Endothelial cell of umbilical vein (primary cell): ENCODE measurements around the gene LACTB. TPM values are rescaled to one million over a fixed set of nuclear protein-coding genes. Genes with fewer than 3 reads are reported as not detected.
A peak's percentile ranks its signal among the peaks of the same experiment; 100 is the strongest.

Experiments used
- Bru-seq: library from RNA; stranded (reverse); fragments of 400-500 nt; gene quantifications from one replicate; lab custom pipeline; 2021; lab: Mats Ljungman, UMichigan
- BruChase-seq, 2 experiments: library from RNA; stranded (reverse); fragments of 400-500 nt; gene quantifications; one replicate each; lab custom pipeline; 2021; lab: Mats Ljungman, UMichigan
- BruUV-seq: library from RNA; stranded (reverse); fragments of 400-500 nt; replicated peaks from 2 replicates; lab custom pipeline; 2021; lab: Mats Ljungman, UMichigan
- CTCF ChIA-PET: fragments of 300-600, 350-600 bp; sonication (Branson Sonifier 250); formaldehyde crosslinking; loops from one replicate; lab custom pipeline; 2021; ENCODE audit warnings: antibody characterized with exemption, inconsistent platforms; lab: Charles Lee
- POLR2A ChIA-PET: fragments of 300-600, 350-600 bp; sonication (Branson Sonifier 250); formaldehyde crosslinking; loops from one replicate; lab custom pipeline; 2021; ENCODE audit warnings: antibody characterized with exemption, inconsistent platforms; lab: Charles Lee
- DNase-seq: peaks from one replicate; pipeline ENCODE4 v3.0.0-alpha.2; 2011; ENCODE audit warnings: low read depth, low spot score
- FAIRE-seq: peaks from 2 replicates; lab custom pipeline; 2011; peaks lifted over from hg19 to GRCh38; lab: Jason Lieb, UNC
- H2AFZ ChIP-seq: 2 replicates; pipeline ENCODE4 v1.6.0; 2012; ENCODE audit warnings: low read depth, low read length, control low read depth, inconsistent platforms
- H3K27ac ChIP-seq: 2 replicates; pipeline ENCODE4 v1.5.1; 2011; ENCODE audit warnings: low read depth, mild to moderate bottlenecking, control low read depth, low read length, moderate library complexity; ENCODE audit not compliant: insufficient read depth
- H3K27me3 ChIP-seq, 2 experiments: 2 replicates each; pipeline versions ENCODE4 v1.6.0 to v1.6.1; 2011; ENCODE audit warnings: low read length in 2 of 2, mixed read lengths in 1 of 2; ENCODE audit not compliant: control insufficient read depth in 2 of 2, insufficient read depth in 2 of 2
- H3K36me3 ChIP-seq, 2 experiments: 2 replicates in 1 of 2; 3 replicates in 1 of 2; pipeline ENCODE4 v1.5.1; 2011; ENCODE audit warnings: low read length in 2 of 2, mild to moderate bottlenecking in 1 of 2, moderate library complexity in 1 of 2; ENCODE audit not compliant: control insufficient read depth in 2 of 2, insufficient read depth in 2 of 2; ENCODE audit errors: extremely low read depth in 1 of 2
- H3K4me1 ChIP-seq: 3 replicates; pipeline ENCODE4 v1.5.1; 2011; ENCODE audit warnings: mild to moderate bottlenecking, low read length; ENCODE audit not compliant: control insufficient read depth, insufficient read depth; ENCODE audit errors: extremely low read depth
- H3K4me2 ChIP-seq: 2 replicates; pipeline ENCODE4 v1.6.1; 2011; ENCODE audit warnings: low read length, control low read depth, mixed read lengths; ENCODE audit not compliant: insufficient read depth
- H3K4me3 ChIP-seq, 3 experiments: fragments of 200-600 bp in 1 of 3; sonication (generic), shearing (Covaris generic) in 1 of 3; replicated peaks in 1 of 3; 2 replicates each; pipeline ENCODE4 v1.5.1; 2011 to 2016; ENCODE audit warnings: control low read depth in 3 of 3, low read length in 3 of 3, mild to moderate bottlenecking in 2 of 3, inconsistent platforms in 1 of 3, low read depth in 1 of 3, moderate library complexity in 1 of 3; ENCODE audit not compliant: insufficient read depth in 1 of 3
- H3K79me2 ChIP-seq: 2 replicates; pipeline ENCODE4 v1.6.0; 2012; ENCODE audit warnings: low read length, inconsistent platforms; ENCODE audit not compliant: control insufficient read depth, insufficient read depth
- H3K9ac ChIP-seq: replicated peaks from 2 replicates; pipeline ENCODE3; 2011; ENCODE audit warnings: low read length, control low read depth; ENCODE audit not compliant: insufficient read depth; ENCODE audit errors: extremely low read depth
- H3K9me1 ChIP-seq: replicated peaks from 3 replicates; pipeline ENCODE4 v1.6.0; 2011; ENCODE audit warnings: mild to moderate bottlenecking, low read length; ENCODE audit not compliant: control insufficient read depth, insufficient read depth; ENCODE audit errors: extremely low read depth
- H3K9me3 ChIP-seq: replicated peaks from 2 replicates; pipeline ENCODE4 v1.5.1; 2012; ENCODE audit warnings: low read length, inconsistent platforms; ENCODE audit not compliant: control insufficient read depth, insufficient read depth
- H4K20me1 ChIP-seq: replicated peaks from 2 replicates; pipeline ENCODE3; 2011; ENCODE audit warnings: mild to moderate bottlenecking, low read length; ENCODE audit not compliant: control insufficient read depth, insufficient read depth; ENCODE audit errors: extremely low read depth
- EZH2 ChIP-seq: IDR thresholded peaks from 2 replicates; pipeline ENCODE4 v1.6.1; 2012; ENCODE audit warnings: borderline replicate concordance, low read depth, mild to moderate bottlenecking, moderate library complexity, low read length, inconsistent platforms; ENCODE audit not compliant: severe bottlenecking
- FOS ChIP-seq: IDR thresholded peaks from 2 replicates; pipeline ENCODE4 v1.6.1; 2011; ENCODE audit warnings: mild to moderate bottlenecking, low read length, moderate library complexity, borderline replicate concordance; ENCODE audit not compliant: insufficient read depth
- GATA2 ChIP-seq: IDR thresholded peaks from 2 replicates; pipeline ENCODE4 v1.7.0; 2011; ENCODE audit warnings: low read depth, mild to moderate bottlenecking, moderate library complexity, mixed read lengths, low read length; ENCODE audit not compliant: insufficient read length, insufficient read depth
- JUN ChIP-seq: IDR thresholded peaks from 2 replicates; pipeline ENCODE4 v1.6.1; 2011; ENCODE audit warnings: borderline replicate concordance, low read depth; ENCODE audit not compliant: insufficient read length, insufficient read depth
- MAX ChIP-seq: IDR thresholded peaks from 2 replicates; pipeline ENCODE4 v1.6.1; 2011; ENCODE audit not compliant: insufficient read depth, insufficient read length
- MYC ChIP-seq: IDR thresholded peaks from one replicate; pipeline ENCODE4 v1.6.1; 2011; ENCODE audit warnings: mild to moderate bottlenecking, low read depth, low read length
- POLR2A ChIP-seq: IDR thresholded peaks from 2 replicates; pipeline ENCODE4 v1.6.1; 2012; ENCODE audit warnings: low read depth, mild to moderate bottlenecking, control low read depth, low read length
- POLR2AphosphoS5 ChIP-seq: IDR thresholded peaks from 2 replicates; pipeline ENCODE4 v1.6.1; 2012; ENCODE audit warnings: low read depth, mild to moderate bottlenecking, control low read depth, low read length, moderate library complexity; ENCODE audit not compliant: insufficient read depth
- dilution Hi-C: fragments of 300-500 bp; cut with MboI; formaldehyde crosslinking; loops from one replicate; pipeline ENCODE4 v1.15.0; 2019; ENCODE audit warnings: low sequenced_read_pairs; ENCODE audit not compliant: extremely low pct_ligation_motif_present
- intact Hi-C: fragments of 100-400 bp; cut with micrococcal nuclease; formaldehyde crosslinking; loops from one replicate; pipeline ENCODE4 v1.10.0; 2022
- long read RNA-seq: library from polyadenylated mRNA; stranded (forward); transcript quantifications from one replicate; pipeline ENCODE4 v2.0.0, GENCODE V29; 2021
- polyA minus RNA-seq, 3 experiments: library from RNA; depleted of rRNA, polyadenylated mRNA; stranded (reverse); fragments of >200 nt; gene quantifications; 1 replicate in 1 of 3; 2 replicates in 2 of 3; pipeline ENCODE4 v1.2.3, GENCODE V29; 2011
- polyA plus RNA-seq, 4 experiments: library from polyadenylated mRNA; depleted of rRNA in 3 of 4; stranded (reverse) in 3 of 4; unstranded in 1 of 4; fragments of >200 nt; gene quantifications; 2 replicates each; pipeline versions ENCODE4 v1.2.1 to v1.2.3, GENCODE V29; 2011 to 2012; ENCODE audit warnings: missing spikeins in 1 of 4
- total RNA-seq: library from RNA; stranded (reverse); gene quantifications from 2 replicates; pipeline ENCODE4 v1.2.3, GENCODE V29; 2021
- TF ChIP-seq, protein P1 (sequence below), 2 donors: IDR thresholded peaks; 1 replicate in 1 of 2; 2 replicates in 1 of 2; pipeline ENCODE4 v1.5.1; 2011; ENCODE audit warnings: low read length in 2 of 2, mild to moderate bottlenecking in 2 of 2, moderate library complexity in 2 of 2, control low read depth in 1 of 2, inconsistent platforms in 1 of 2, low read depth in 1 of 2; ENCODE audit not compliant: insufficient read depth in 1 of 2; ENCODE audit errors: extremely low read depth in 1 of 2

The LACTB gene
- total RNA-seq (26.0 and 26.1 TPM in 2 replicates), polyA plus RNA-seq (10.1 and 14.0 TPM in 2 replicates), polyA minus RNA-seq (6.4 and 8.7 TPM in 2 replicates), Bru-seq, nascent RNA (percentile 86 among the genes with signal in this experiment), BruChase-seq, experiment 1, labeled RNA remaining after a 6-hour chase (percentile 83 among the genes with signal in this experiment), BruChase-seq, experiment 2, labeled RNA remaining after a 2-hour chase (percentile 85 among the genes with signal in this experiment)
- 12.8 and 13.0 TPM in 2 replicates for polyA plus RNA-seq (2011; cell fraction: cytosol; rRNA removed)
- polyA plus RNA-seq (2011; cell fraction: nucleus; rRNA removed), result 13.6 and 19.4 TPM in 2 replicates
- 38.0 and 40.9 TPM in 2 replicates for polyA plus RNA-seq (2012)
- polyA minus RNA-seq (2011; cell fraction: cytosol; rRNA and poly(A)+ RNA removed), result 3.8 TPM
- polyA minus RNA-seq (2011; cell fraction: nucleus; rRNA and poly(A)+ RNA removed), result 14.9 and 18.1 TPM in 2 replicates
- long read RNA-seq, transcript LACTB-202 (5 exons, 2,978 nt), result minor isoform, 18 of 101 reads
- long read RNA-seq, transcript LACTB-201 (6 exons, 1,972 nt), result major isoform, 73 of 101 reads
- long read RNA-seq, partial matches to known transcripts, result 4 of 101 reads
- long read RNA-seq, other reads (novel, unspliced or antisense), result 6 of 101 reads

DNA sequence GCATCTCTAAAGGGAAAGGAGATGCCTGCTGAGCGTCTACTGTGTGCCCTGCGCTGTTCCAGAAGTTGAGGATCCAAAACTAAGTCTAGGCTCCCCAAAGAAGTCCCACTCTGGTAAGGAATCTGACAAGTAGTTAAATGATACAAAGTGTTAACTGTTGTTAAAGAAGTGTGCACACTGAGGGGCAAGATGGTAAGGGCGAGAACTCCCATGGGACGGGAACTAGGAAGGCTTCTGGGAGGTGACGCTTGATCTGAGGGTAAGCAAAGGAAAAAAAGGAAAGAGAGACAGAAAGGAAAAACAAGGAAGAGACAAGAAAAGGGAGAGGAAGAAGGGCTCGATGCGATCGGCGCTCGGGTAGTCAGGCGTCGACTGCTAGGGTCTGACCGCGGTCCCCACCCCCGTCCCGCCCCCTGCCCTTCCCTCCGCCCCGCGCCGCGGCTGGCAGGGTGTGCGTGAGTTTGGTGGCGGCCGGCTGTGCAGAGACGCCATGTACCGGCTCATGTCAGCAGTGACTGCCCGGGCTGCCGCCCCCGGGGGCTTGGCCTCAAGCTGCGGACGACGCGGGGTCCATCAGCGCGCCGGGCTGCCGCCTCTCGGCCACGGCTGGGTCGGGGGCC is at the start of gene LACTB:
LACTB (plus strand) TSS at position 480 of the 620 bp plus-strand sequence; CDS start at position 491, 11 bp downstream.
- DNase-seq (peak; percentile 84), FAIRE-seq (peak; percentile 79)
- peak within 1 kb of the TSS; percentile 76 for H3K9ac ChIP-seq
- dilution Hi-C loops, result no loop called here
- BruUV-seq, result TSS peak; percentile 94
- peak within 1 kb of the TSS; percentile 98 for H3K4me2 ChIP-seq
- TF ChIP-seq POLR2AphosphoS5 (peak; percentile 78), MAX (peak; percentile 38), GATA2 (no peak), FOS (no peak), MYC (no peak), JUN (no peak), EZH2 (no peak), POLR2A (peak; percentile 83)
- TF ChIP-seq, protein P1, sequence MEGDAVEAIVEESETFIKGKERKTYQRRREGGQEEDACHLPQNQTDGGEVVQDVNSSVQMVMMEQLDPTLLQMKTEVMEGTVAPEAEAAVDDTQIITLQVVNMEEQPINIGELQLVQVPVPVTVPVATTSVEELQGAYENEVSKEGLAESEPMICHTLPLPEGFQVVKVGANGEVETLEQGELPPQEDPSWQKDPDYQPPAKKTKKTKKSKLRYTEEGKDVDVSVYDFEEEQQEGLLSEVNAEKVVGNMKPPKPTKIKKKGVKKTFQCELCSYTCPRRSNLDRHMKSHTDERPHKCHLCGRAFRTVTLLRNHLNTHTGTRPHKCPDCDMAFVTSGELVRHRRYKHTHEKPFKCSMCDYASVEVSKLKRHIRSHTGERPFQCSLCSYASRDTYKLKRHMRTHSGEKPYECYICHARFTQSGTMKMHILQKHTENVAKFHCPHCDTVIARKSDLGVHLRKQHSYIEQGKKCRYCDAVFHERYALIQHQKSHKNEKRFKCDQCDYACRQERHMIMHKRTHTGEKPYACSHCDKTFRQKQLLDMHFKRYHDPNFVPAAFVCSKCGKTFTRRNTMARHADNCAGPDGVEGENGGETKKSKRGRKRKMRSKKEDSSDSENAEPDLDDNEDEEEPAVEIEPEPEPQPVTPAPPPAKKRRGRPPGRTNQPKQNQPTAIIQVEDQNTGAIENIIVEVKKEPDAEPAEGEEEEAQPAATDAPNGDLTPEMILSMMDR (IDR thresholded peaks at IDR 0.05; ENCODE audit: extremely low read depth in 1 of 2, insufficient read depth in 1 of 2, low read depth in 1 of 2, low read length in 2 of 2), result no peak
- peak within 1 kb of the TSS; percentile 88 to 99 (median 88) for H3K4me3 ChIP-seq
- intact Hi-C loops, result loop anchor here (1.0 to 2.0 kb wide), 8 partner anchors 11 to 281 kb away; partner anchors contain the start of genes APH1B, RAB8B and RPS27L
- no peaks in the 10 kb centered on the region for H3K36me3 ChIP-seq
- H3K4me1 ChIP-seq, result peaks cover 4% of the 10 kb centered on the region
- H2AFZ ChIP-seq, result peak within 1 kb of the TSS; percentile 97
- H3K9me3 ChIP-seq, result peaks cover 4% of the 10 kb centered on the region
- no peaks in the 10 kb centered on the region for H3K27me3 ChIP-seq
- H3K79me2 ChIP-seq, result peaks cover 6% of the 10 kb centered on the region
- H4K20me1 ChIP-seq, result no peaks in the 10 kb centered on the region
- no peaks in the 10 kb centered on the region for H3K9me1 ChIP-seq
- H3K27ac ChIP-seq, result peak within 1 kb of the TSS; percentile 69
- CTCF ChIA-PET, result no interaction called here
- POLR2A ChIA-PET, result interaction anchor here (0.7 kb wide), 1 partner anchor 36 kb away, joined by 3 read pairs; the partner anchor contains the start of gene RPS27L
